ENCODE results near the gene ENPP7. TPM values are rescaled to one million over a fixed set of nuclear protein-coding genes. Genes with fewer than 3 reads are reported as not detected.

ENPP7 gene
- total RNA-seq, 4 donors from 2014 or later: not detected

GRCh38 chr17:79742951-79743476, 12.3 kb downstream of the ENPP7 start:
- no peak for DNase-seq (ENCODE audit: low spot score in 2 of 2)
- no peak overlapping the region for H3K4me3 ChIP-seq (ENCODE audit: low read depth, poor library complexity, severe bottlenecking)
- 87 to 89% methylated on average over 5 to 7 of the region's 7 CpGs for WGBS, 2 donors
- intact Hi-C loops (cut with DNase I; ENCODE audit: low total_unique reads): loop anchor here (5.0 kb wide), 1 partner anchor 249 kb away; no protein-coding TSS in a partner anchor
- TF ChIP-seq CTCF (IDR thresholded peaks at IDR 0.05) (no peak), POLR2A (IDR thresholded peaks at IDR 0.05) (no peak)

DNA sequence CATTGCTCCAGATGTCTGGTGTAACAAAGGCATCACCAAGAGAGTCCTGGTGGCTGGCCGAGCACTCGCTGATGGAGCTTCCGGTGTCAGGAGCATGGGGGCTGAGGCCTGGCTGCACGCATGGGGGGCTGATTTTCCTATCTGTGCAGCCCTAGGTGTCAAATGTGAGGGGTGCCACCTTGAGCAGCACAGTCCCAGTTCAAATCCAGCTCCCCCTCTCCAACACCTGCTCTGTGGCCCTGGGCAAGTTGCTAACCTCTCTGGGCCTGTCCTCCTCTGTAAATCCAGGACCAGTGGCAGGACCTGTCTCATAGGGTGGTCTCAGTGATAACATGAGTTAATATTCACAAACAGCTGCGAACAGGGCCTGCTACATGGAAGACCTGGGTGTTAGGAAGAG, 12.9 kb downstream of the ENPP7 start:
- no peak for DNase-seq (ENCODE audit: low spot score in 2 of 2)
- intact Hi-C loops (cut with DNase I; ENCODE audit: low total_unique reads): loop anchor here (5.0 kb wide), 1 partner anchor 249 kb away; no protein-coding TSS in a partner anchor
- TF ChIP-seq CTCF (IDR thresholded peaks at IDR 0.05): no peak
- no peak for TF ChIP-seq POLR2A (IDR thresholded peaks at IDR 0.05)
- H3K4me3 ChIP-seq (ENCODE audit: low read depth, poor library complexity, severe bottlenecking): no peak overlapping the region
- WGBS, 2 donors: 89 to 91% methylated on average over 5 of the region's 5 CpGs

GRCh38 chr17:79745641-79746105, 14.9 kb downstream of the ENPP7 start:
- H3K4me3 ChIP-seq (ENCODE audit: low read depth, poor library complexity, severe bottlenecking): no peak overlapping the region
- WGBS, 2 donors: 41 to 44% methylated on average over 6 of the region's 6 CpGs
- intact Hi-C loops (cut with DNase I; ENCODE audit: low total_unique reads): no loop called here

DNA sequence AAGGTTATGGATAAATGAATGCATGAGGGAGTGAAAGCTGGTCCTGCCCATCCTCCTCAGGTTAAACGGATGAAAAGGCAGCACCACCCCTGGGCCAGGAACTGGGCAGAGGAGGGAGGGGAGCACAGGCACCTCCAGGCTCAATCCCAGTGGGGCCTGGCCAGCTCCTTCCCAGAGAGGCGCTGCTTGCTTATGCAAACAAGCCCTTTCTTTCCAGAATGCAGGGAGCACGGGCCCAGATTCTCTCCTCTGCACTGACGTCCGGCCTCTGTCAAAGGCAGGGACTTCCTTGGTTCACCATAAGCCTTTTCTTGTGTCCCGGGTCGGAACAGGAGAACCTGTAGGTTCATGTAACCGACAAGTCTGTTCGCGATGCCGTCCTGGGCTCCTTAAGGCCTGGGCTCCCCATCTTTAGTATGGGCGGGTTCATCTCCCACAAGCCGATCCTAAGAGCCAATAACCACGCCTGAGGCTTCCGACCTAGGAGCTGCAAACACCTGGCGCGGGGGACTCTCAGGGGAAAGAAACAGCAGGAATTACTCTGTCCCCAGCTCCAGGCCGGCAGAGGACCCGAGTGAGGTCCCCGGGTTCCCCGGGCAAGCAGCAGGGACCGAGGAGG, 16.3 kb downstream of the ENPP7 start:
- intact Hi-C loops (cut with DNase I; ENCODE audit: low total_unique reads): no loop called here
- WGBS, 2 donors: 12 to 16% methylated on average over 20 to 22 of the region's 22 CpGs
- DNase-seq (ENCODE audit: low spot score in 2 of 2): no peak
- TF ChIP-seq CTCF (IDR thresholded peaks at IDR 0.05): no peak
- TF ChIP-seq POLR2A (IDR thresholded peaks at IDR 0.05): no peak
- no peak overlapping the region for H3K4me3 ChIP-seq (ENCODE audit: low read depth, poor library complexity, severe bottlenecking)

More at GRCh38 chr17:79745641-79746105, 14.9 kb downstream of the ENPP7 start:
- no peak for TF ChIP-seq CTCF (IDR thresholded peaks at IDR 0.05)
- TF ChIP-seq POLR2A (IDR thresholded peaks at IDR 0.05): no peak
- no peak for DNase-seq (ENCODE audit: low spot score in 2 of 2)

DNA sequence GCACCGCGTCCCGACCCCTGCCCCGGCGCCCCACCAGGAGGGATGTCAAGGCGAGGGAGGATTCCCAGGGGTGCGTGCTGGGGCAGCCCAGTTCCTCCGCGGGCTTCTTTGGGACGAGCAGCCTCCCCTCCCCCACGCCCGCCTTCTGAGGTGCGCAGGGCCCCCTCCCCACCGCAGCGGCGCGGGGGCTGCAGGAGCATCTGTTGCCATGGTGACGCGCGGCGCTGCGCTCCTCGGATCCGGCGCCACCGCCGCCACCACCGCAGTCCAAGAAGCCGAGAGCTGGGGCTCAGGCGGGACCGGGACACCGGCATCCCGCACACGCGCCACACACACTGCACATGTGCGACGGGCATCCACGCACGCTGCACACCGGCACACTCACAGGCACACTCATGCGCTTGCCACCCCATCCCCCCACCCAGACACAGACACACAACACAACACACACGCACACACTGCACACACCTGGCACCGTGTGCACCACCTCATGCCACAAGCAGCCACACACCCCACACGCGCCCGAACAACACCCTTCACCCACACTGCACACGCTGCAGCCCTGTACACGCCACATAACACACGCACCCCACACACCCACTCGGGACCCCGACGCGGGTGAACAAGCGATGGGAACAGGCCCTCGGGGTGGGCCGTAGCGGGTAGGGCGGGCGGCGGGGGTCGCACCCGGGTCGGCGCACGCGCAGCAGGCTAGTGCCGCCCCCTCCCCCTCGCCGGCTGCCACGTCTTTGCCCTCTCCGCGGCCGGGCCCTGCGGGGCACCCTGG, 17.0 kb downstream of the ENPP7 start:
- 0 to 2% methylated on average over 29 to 46 of the region's 74 CpGs for WGBS, 2 donors
- no peak for TF ChIP-seq CTCF (IDR thresholded peaks at IDR 0.05)
- TF ChIP-seq POLR2A (IDR thresholded peaks at IDR 0.05): no peak
- no peak overlapping the region for H3K4me3 ChIP-seq (ENCODE audit: low read depth, poor library complexity, severe bottlenecking)
- DNase-seq (ENCODE audit: low spot score in 2 of 2): no peak
- intact Hi-C loops (cut with DNase I; ENCODE audit: low total_unique reads): no loop called here

Measured in lower leg skin (tissue), 4 donors.